Measurements from ENCODE around the gene TMTC2.
"Not testable (repeated sequence)": the region's sequence is repeated elsewhere in the genome, so short reads cannot be mapped to it uniquely, and the experiment has no call there.

TMTC2 gene

GRCh38 chr12:82787016-82787415 is 100.3 kb downstream of the TMTC2 start:
- in situ Hi-C loops (cut with MboI; ENCODE audit: low sequenced_read_pairs): no loop called here

GRCh38 chr12:82788594-82788993 is 101.9 kb downstream of the TMTC2 start:
- in situ Hi-C loops (cut with MboI; ENCODE audit: low sequenced_read_pairs): no loop called here

- in situ Hi-C loops (cut with MboI; ENCODE audit: low sequenced_read_pairs): no loop called here
Observed at GRCh38 chr12:82789674-82790073, 103.0 kb downstream of the TMTC2 start.

GRCh38 chr12:82793751-82794281 is 107.1 kb downstream of the TMTC2 start:
- in situ Hi-C loops (cut with MboI; ENCODE audit: low sequenced_read_pairs): no loop called here

- in situ Hi-C loops (cut with MboI; ENCODE audit: low sequenced_read_pairs): no loop called here
Observed at GRCh38 chr12:82797480-82797879, 110.8 kb downstream of the TMTC2 start.

GRCh38 chr12:82800185-82800584 is 113.5 kb downstream of the TMTC2 start:
- in situ Hi-C loops (cut with MboI; ENCODE audit: low sequenced_read_pairs): no loop called here

- in situ Hi-C loops (cut with MboI; ENCODE audit: low sequenced_read_pairs): no loop called here
Observed at GRCh38 chr12:82801951-82802610, 115.4 kb downstream of the TMTC2 start.

- in situ Hi-C loops (cut with MboI; ENCODE audit: low sequenced_read_pairs): no loop called here
Observed at GRCh38 chr12:82803201-82803600, 116.5 kb downstream of the TMTC2 start.

- in situ Hi-C loops (cut with MboI; ENCODE audit: low sequenced_read_pairs): no loop called here
Observed at GRCh38 chr12:82804601-82805000, 117.9 kb downstream of the TMTC2 start.

GRCh38 chr12:82805004-82805403 is 118.3 kb downstream of the TMTC2 start:
- in situ Hi-C loops (cut with MboI; ENCODE audit: low sequenced_read_pairs): not testable (repeated sequence)

GRCh38 chr12:82805812-82806497 is 119.2 kb downstream of the TMTC2 start:
- in situ Hi-C loops (cut with MboI; ENCODE audit: low sequenced_read_pairs): no loop called here

- in situ Hi-C loops (cut with MboI; ENCODE audit: low sequenced_read_pairs): no loop called here
Observed at GRCh38 chr12:82807132-82807737, 120.5 kb downstream of the TMTC2 start.

GRCh38 chr12:82810568-82810967 is 123.9 kb downstream of the TMTC2 start:
- in situ Hi-C loops (cut with MboI; ENCODE audit: low sequenced_read_pairs): no loop called here

GRCh38 chr12:82817368-82817767 is 130.7 kb downstream of the TMTC2 start:
- in situ Hi-C loops (cut with MboI; ENCODE audit: low sequenced_read_pairs): no loop called here

GRCh38 chr12:82818271-82819035 is 131.7 kb downstream of the TMTC2 start:
- in situ Hi-C loops (cut with MboI; ENCODE audit: low sequenced_read_pairs): no loop called here

GRCh38 chr12:82826505-82826904 is 139.8 kb downstream of the TMTC2 start:
- in situ Hi-C loops (cut with MboI; ENCODE audit: low sequenced_read_pairs): no loop called here

GRCh38 chr12:82832096-82832495 is 145.4 kb downstream of the TMTC2 start:
- in situ Hi-C loops (cut with MboI; ENCODE audit: low sequenced_read_pairs): no loop called here

GRCh38 chr12:82832981-82833380 is 146.3 kb downstream of the TMTC2 start:
- in situ Hi-C loops (cut with MboI; ENCODE audit: low sequenced_read_pairs): no loop called here

GRCh38 chr12:82833481-82833880 is 146.8 kb downstream of the TMTC2 start:
- in situ Hi-C loops (cut with MboI; ENCODE audit: low sequenced_read_pairs): no loop called here

- in situ Hi-C loops (cut with MboI; ENCODE audit: low sequenced_read_pairs): no loop called here
Observed at GRCh38 chr12:82835217-82835616, 148.5 kb downstream of the TMTC2 start.

GRCh38 chr12:82838131-82838551 is 151.4 kb downstream of the TMTC2 start:
- in situ Hi-C loops (cut with MboI; ENCODE audit: low sequenced_read_pairs): no loop called here
